Measurements from ENCODE around the gene FBXO46. TPM values are rescaled to one million over a fixed set of nuclear protein-coding genes. Genes with fewer than 3 reads are reported as not detected.

FBXO46 gene
- total RNA-seq, 2 donors from 2014 or later, result 28.3 to 28.8 TPM

DNA sequence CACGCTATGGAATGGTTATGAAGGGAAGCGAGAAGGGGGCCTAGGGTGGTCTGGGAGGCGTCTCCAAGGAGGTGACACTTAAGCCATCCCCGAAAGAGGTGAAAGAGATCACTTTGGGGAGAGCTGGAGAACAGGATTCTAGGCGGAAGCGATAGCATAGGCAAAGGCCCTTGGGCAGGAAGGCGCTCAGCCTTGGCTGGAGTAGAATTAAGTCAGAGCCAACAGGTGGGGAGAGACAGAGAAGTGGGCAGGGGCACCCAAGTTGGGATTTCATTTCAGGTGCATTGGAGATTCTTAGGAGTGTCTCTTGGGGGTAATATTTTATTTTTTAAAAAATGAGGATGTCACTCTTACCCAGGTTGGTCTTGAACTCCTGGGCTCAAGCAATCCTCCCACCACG is 48.6 kb downstream of the FBXO46 start:
- intact Hi-C loops (cut with DNase I), result no loop called here
- Histone ChIP-seq H3K9me3 (no peaks in the 10 kb centered on the region), H3K9ac (ENCODE audit: low read depth in 2 of 2, low read length in 2 of 2) (peak overlapping the region in 1 of 2 donors; percentile 74), H3K27ac (peak overlapping the region; percentile 75), H3K36me3 (no peaks in the 10 kb centered on the region), H3K4me1 (peaks cover 6% of the 10 kb centered on the region), H3K27me3 (peaks cover 12% of the 10 kb centered on the region), H3K4me3 (no peak overlapping the region)
- DNase-seq, result no peak
- TF ChIP-seq, protein P1, sequence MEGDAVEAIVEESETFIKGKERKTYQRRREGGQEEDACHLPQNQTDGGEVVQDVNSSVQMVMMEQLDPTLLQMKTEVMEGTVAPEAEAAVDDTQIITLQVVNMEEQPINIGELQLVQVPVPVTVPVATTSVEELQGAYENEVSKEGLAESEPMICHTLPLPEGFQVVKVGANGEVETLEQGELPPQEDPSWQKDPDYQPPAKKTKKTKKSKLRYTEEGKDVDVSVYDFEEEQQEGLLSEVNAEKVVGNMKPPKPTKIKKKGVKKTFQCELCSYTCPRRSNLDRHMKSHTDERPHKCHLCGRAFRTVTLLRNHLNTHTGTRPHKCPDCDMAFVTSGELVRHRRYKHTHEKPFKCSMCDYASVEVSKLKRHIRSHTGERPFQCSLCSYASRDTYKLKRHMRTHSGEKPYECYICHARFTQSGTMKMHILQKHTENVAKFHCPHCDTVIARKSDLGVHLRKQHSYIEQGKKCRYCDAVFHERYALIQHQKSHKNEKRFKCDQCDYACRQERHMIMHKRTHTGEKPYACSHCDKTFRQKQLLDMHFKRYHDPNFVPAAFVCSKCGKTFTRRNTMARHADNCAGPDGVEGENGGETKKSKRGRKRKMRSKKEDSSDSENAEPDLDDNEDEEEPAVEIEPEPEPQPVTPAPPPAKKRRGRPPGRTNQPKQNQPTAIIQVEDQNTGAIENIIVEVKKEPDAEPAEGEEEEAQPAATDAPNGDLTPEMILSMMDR (IDR thresholded peaks at IDR 0.05), result no peak

DNA sequence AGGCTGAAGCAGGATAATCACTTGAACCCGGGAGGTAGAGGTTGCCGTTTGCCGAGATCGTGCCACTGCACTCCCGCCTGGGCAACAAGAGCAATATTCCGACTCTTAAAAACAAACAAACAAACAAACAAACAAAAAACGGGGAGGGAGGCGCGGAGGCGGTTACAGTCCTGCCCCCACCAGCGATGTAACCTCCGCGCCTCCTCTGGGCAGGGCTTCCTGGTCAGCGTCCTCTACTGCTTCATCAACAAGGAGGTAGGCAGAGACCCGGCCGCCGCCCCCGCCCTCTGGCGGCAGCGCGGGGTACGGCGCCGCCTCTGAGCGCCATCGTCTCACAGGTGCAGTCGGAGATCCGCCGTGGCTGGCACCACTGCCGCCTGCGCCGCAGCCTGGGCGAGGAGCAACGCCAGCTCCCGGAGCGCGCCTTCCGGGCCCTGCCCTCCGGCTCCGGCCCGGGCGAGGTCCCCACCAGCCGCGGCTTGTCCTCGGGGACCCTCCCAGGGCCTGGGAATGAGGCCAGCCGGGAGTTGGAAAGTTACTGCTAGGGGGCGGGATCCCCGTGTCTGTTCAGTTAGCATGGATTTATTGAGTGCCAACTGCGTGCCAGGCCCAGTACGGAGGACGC is 49.2 kb downstream of the FBXO46 start:
- peak overlapping the region; percentile 25 for H3K4me3 ChIP-seq
- TF ChIP-seq, protein P1 (IDR thresholded peaks at IDR 0.05), result peak; percentile 96
- H3K27me3 ChIP-seq, result peaks cover 12% of the 10 kb centered on the region
- peak; percentile 92 for DNase-seq
- no peaks in the 10 kb centered on the region for H3K9me3 ChIP-seq
- intact Hi-C loops (cut with DNase I), result no loop called here
- H3K9ac ChIP-seq (ENCODE audit: low read depth in 2 of 2, low read length in 2 of 2), result peak overlapping the region; percentile 60 to 74
- no peaks in the 10 kb centered on the region for H3K36me3 ChIP-seq
- H3K4me1 ChIP-seq, result peaks cover 6% of the 10 kb centered on the region
- H3K27ac ChIP-seq, result peak overlapping the region; percentile 75

DNA sequence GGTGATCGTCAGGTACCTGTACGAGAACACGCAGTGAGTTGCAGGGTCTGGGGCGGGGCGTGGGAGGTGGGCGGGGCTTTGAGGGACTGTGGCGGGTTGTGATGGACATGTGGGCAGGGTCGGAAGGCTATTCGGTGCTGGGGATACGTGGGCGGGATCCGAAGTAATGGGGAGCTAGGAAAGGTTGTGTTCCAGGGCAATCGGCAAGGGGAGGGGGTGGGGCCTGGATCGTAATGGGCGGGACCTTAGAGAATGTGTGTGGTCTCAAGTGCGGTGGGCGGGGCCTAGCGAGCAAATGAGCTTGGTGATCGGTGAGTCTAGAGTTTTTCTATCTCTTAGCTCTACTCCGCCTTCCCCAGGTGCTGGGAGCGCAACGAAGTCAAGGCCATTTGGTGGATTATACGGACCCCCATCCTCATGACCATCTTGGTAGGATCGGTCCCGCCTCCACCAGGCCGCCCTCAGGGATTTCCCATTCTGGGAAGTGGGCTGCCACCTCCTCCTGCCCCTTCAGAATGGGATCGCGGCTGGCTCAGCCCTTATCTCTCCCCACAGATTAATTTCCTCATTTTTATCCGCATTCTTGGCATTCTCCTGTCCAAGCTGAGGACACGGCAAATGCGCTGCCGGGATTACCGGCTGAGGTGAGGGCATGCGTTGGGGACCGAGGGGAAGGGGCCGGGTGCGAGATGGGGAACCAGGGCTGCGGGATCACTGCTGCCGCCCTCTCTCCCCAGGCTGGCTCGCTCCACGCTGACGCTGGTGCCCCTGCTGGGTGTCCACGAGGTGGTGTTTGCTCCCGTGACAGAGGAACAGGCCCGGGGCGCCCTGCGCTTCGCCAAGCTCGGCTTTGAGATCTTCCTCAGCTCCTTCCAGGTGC is 53.1 kb downstream of the FBXO46 start:
- Histone ChIP-seq H3K36me3 (no peaks in the 10 kb centered on the region), H3K27ac (peak overlapping the region; percentile 17), H3K9ac (ENCODE audit: low read depth in 2 of 2, low read length in 2 of 2) (peak overlapping the region in 1 of 2 donors; percentile 33), H3K4me1 (peaks cover 6% of the 10 kb centered on the region), H3K4me3 (peak overlapping the region; percentile 47), H3K27me3 (peaks cover 12% of the 10 kb centered on the region), H3K9me3 (no peaks in the 10 kb centered on the region)
- TF ChIP-seq, protein P1 (IDR thresholded peaks at IDR 0.05), result no peak
- DNase-seq, result peak; percentile 96
- intact Hi-C loops (cut with DNase I), result no loop called here

DNA sequence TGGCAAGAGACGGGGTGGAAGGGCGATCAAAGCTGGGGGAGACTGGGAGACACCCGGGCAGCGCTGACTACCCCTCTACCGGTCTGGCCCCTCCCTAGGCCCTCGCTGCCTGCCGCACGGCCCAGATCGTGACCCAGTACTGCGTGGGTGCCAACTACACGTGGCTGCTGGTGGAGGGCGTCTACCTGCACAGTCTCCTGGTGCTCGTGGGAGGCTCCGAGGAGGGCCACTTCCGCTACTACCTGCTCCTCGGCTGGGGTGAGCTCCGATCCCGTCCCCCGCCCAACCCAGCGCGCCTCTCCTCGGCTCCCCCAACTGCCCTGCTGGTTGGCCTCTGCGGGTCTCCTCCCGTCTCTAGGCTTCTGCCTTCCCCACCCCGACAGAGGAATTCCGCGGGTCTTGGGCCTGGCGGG is 53.8 kb downstream of the FBXO46 start:
- Histone ChIP-seq H3K27ac (no peak overlapping the region), H3K9me3 (no peaks in the 10 kb centered on the region), H3K4me1 (peaks cover 6% of the 10 kb centered on the region), H3K4me3 (peak overlapping the region; percentile 47), H3K36me3 (no peaks in the 10 kb centered on the region), H3K27me3 (peaks cover 12% of the 10 kb centered on the region), H3K9ac (ENCODE audit: low read depth in 2 of 2, low read length in 2 of 2) (peak overlapping the region; percentile 50 to 66)
- TF ChIP-seq, protein P1 (IDR thresholded peaks at IDR 0.05), result no peak
- intact Hi-C loops (cut with DNase I), result no loop called here
- DNase-seq, result peak; percentile 37

GRCh38 chr19:45674946-45675345 is 55.8 kb downstream of the FBXO46 start:
- DNase-seq, result no peak
- Histone ChIP-seq H3K36me3 (no peaks in the 10 kb centered on the region), H3K9me3 (no peaks in the 10 kb centered on the region), H3K9ac (ENCODE audit: low read depth in 2 of 2, low read length in 2 of 2) (no peak overlapping the region), H3K4me3 (no peak overlapping the region), H3K4me1 (peaks cover 6% of the 10 kb centered on the region), H3K27me3 (peaks cover 12% of the 10 kb centered on the region), H3K27ac (no peak overlapping the region)
- TF ChIP-seq, protein P1 (IDR thresholded peaks at IDR 0.05), result no peak
- intact Hi-C loops (cut with DNase I), result no loop called here

All from colonic mucosa (tissue), 4 donors.